MCF 10A (cell line): Measurements from ENCODE around the gene TMEM163. TPM values are rescaled to one million over a fixed set of nuclear protein-coding genes. Genes with fewer than 3 reads are reported as not detected.
"Not testable (repeated sequence)": the region's sequence is repeated elsewhere in the genome, so short reads cannot be mapped to it uniquely, and the experiment has no call there.

Source experiments
- BruUV-seq: library from RNA; stranded (reverse); fragments of 400-500 nt; replicated peaks from 2 replicates; lab custom pipeline; 2021; lab: Mats Ljungman, UMichigan
- CTCF ChIA-PET: fragments of 300-600 bp; sonication (Branson Sonifier 250); formaldehyde crosslinking; extraction: SDS; loops from one replicate; lab custom pipeline; 2021; ENCODE audit warnings: antibody characterized with exemption, inconsistent platforms; lab: Yijun Ruan, JAX
- POLR2A ChIA-PET: fragments of 300-600, 350-650 bp; sonication (Branson Sonifier 250); formaldehyde crosslinking; extraction: SDS; loops from one replicate; lab custom pipeline; 2020; ENCODE audit warnings: antibody characterized with exemption, inconsistent platforms; lab: Yijun Ruan, JAX
- DNase-seq: peaks from one replicate; pipeline ENCODE4 v3.0.0-alpha.2; 2018; ENCODE audit not compliant: unreplicated experiment
- H3K27ac Mint-ChIP-seq: one replicate; pipeline ENCODE4 v1.8.0; 2022; ENCODE audit warnings: mild to moderate bottlenecking, low read depth, mixed read lengths; ENCODE audit not compliant: unreplicated experiment
- H3K27me3 Mint-ChIP-seq: one replicate; pipeline ENCODE4 v1.8.0; 2022; ENCODE audit warnings: mixed read lengths; ENCODE audit not compliant: insufficient read depth, unreplicated experiment
- H3K36me3 Mint-ChIP-seq: one replicate; pipeline ENCODE4 v1.8.0; 2022; ENCODE audit warnings: mild to moderate bottlenecking, moderate library complexity, mixed read lengths; ENCODE audit not compliant: insufficient read depth, unreplicated experiment
- H3K4me1 Mint-ChIP-seq: one replicate; pipeline ENCODE4 v1.8.0; 2022; ENCODE audit warnings: mixed read lengths; ENCODE audit not compliant: insufficient read depth, unreplicated experiment
- H3K4me3 Mint-ChIP-seq: one replicate; pipeline ENCODE4 v1.8.0; 2022; ENCODE audit warnings: mild to moderate bottlenecking, moderate library complexity, mixed read lengths; ENCODE audit not compliant: unreplicated experiment
- H3K9me3 Mint-ChIP-seq: one replicate; pipeline ENCODE4 v1.8.0; 2022; ENCODE audit warnings: mixed read lengths; ENCODE audit not compliant: unreplicated experiment
- intact Hi-C: fragments of 100-400 bp; cut with micrococcal nuclease; formaldehyde crosslinking; loops from 2 replicates; pipeline ENCODE4 v1.14.1; 2022
- total RNA-seq: library from RNA; stranded (reverse); gene quantifications from 2 replicates; pipeline ENCODE4 v1.2.3, GENCODE V29; 2022
- TF ChIP-seq, protein P1 (sequence below): fragments of 200-600 bp; IDR thresholded peaks from one replicate; pipeline ENCODE4 v1.8.0; 2022; ENCODE audit warnings: antibody characterized with exemption, mild to moderate bottlenecking; ENCODE audit not compliant: unreplicated experiment

Gene TMEM163
- total RNA-seq, 1 experiment from 2014 or later, result not detected

DNA sequence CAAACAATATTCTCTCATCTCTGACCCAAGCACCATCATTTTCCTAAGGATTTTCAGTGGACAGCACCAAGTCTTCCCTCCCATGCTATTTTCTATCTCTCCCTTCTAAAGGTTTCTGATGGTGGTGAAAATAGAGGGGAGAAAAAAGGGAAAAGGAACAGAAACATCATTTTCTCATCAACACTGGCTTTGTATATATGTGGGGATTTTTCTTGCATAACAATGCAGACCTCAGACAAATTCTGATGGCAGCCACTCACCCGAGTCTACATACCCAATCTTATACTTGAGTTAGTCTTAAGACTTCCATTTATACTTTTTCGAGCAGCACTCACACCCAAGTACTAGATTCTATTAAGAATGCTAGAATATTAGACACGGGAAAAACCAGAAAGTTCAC, 95.8 kb downstream of the TMEM163 start:
- DNase-seq, result no peak
- TF ChIP-seq, protein P1, sequence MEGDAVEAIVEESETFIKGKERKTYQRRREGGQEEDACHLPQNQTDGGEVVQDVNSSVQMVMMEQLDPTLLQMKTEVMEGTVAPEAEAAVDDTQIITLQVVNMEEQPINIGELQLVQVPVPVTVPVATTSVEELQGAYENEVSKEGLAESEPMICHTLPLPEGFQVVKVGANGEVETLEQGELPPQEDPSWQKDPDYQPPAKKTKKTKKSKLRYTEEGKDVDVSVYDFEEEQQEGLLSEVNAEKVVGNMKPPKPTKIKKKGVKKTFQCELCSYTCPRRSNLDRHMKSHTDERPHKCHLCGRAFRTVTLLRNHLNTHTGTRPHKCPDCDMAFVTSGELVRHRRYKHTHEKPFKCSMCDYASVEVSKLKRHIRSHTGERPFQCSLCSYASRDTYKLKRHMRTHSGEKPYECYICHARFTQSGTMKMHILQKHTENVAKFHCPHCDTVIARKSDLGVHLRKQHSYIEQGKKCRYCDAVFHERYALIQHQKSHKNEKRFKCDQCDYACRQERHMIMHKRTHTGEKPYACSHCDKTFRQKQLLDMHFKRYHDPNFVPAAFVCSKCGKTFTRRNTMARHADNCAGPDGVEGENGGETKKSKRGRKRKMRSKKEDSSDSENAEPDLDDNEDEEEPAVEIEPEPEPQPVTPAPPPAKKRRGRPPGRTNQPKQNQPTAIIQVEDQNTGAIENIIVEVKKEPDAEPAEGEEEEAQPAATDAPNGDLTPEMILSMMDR, result no peak
- ChIA-PET POLR2A (no interaction called here), CTCF (no interaction called here)
- no peak overlapping the region for H3K27ac Mint-ChIP-seq
- no TSS peak for BruUV-seq
- no peaks in the 10 kb centered on the region for H3K27me3 Mint-ChIP-seq
- no peaks in the 10 kb centered on the region for H3K36me3 Mint-ChIP-seq
- H3K4me3 Mint-ChIP-seq, result no peak overlapping the region
- intact Hi-C loops, result no loop called here
- no peaks in the 10 kb centered on the region for H3K4me1 Mint-ChIP-seq
- peaks cover 8% of the 10 kb centered on the region for H3K9me3 Mint-ChIP-seq

DNA sequence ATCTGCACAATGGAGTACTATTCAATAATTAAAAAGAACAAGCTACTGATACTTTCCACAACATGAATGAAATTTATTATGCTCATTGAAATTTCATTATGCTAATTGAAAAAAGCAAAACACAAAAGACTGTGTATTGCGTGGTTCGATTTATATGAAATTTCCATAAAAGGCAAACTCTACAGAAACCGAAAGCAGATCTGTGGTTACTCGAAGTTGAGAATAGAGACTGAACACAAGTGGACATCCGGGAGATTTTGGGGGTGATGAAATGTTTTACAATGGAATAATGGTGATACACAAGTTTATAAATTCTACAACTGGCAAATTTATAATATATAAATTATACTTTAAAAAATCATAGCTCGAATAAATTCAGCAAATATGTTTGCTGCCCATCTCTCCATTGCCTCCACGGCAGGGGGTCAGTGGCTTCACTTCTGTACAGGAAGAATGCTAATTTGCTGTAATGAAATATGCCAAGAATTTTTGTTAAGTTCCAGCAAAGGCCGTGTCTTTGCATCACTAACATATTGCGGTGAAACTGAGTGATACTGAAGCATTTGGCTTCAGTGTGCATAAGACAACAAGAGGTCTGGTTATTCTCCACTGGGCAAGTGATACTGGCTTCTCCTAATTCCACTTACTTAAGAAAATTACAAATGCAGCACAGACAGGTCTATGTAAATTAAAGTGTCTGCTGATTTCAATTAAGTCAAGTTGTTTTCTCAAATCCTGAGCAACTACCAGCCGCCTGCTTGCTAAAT, 96.7 kb downstream of the TMEM163 start:
- Mint-ChIP-seq H3K27me3 (no peaks in the 10 kb centered on the region), H3K9me3 (peaks cover 8% of the 10 kb centered on the region), H3K4me3 (no peak overlapping the region), H3K36me3 (no peaks in the 10 kb centered on the region), H3K4me1 (no peaks in the 10 kb centered on the region), H3K27ac (no peak overlapping the region)
- no peak for DNase-seq
- intact Hi-C loops, result no loop called here
- POLR2A ChIA-PET, result no interaction called here
- BruUV-seq, result no TSS peak
- TF ChIP-seq, protein P1, result no peak
- CTCF ChIA-PET, result no interaction called here

DNA sequence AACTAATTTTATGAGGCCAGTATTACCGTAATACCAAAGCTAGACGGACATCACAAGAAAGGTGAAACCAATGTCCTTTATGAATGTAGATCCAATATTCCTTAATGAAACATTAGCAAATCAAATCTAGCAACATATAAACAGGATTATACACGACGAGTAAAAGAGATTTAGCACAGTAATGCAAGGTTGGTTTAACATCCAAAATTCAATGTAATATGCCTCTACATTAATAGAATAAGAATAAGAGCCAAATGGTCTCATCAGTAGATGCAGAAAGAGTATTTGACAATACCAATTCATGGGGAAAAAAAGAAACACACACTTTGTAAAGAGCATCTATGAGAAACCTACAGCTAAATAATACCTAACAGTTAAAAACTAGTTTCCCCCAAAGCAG, 99.5 kb downstream of the TMEM163 start:
- CTCF ChIA-PET, result no interaction called here
- H3K9me3 Mint-ChIP-seq, result peaks cover 8% of the 10 kb centered on the region
- no peaks in the 10 kb centered on the region for H3K27me3 Mint-ChIP-seq
- BruUV-seq, result no TSS peak
- H3K4me1 Mint-ChIP-seq, result no peaks in the 10 kb centered on the region
- no peak overlapping the region for H3K4me3 Mint-ChIP-seq
- H3K36me3 Mint-ChIP-seq, result no peaks in the 10 kb centered on the region
- DNase-seq, result no peak
- TF ChIP-seq, protein P1, result no peak
- POLR2A ChIA-PET, result no interaction called here
- no peak overlapping the region for H3K27ac Mint-ChIP-seq
- intact Hi-C loops, result no loop called here

DNA sequence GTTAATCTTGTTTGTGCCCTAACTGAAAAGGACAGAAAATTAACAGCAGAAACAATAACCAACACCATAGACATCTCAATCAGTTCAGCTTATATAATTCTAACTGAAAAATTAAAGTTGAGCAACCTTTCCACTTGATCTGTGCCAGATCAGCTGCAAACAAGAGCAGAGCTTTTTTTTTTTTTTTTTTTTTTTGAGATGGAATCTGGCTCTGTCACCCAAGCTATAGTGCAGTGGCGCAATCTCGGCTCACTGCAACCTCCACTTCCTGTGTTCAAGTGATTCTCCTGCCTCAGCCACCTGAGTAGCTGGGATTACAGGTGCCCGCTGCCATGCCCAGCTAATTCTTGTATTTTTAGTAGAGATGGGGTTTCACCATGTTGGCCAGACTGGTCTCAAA, 103.3 kb downstream of the TMEM163 start:
- DNase-seq, result peak; percentile 36
- POLR2A ChIA-PET, result interaction anchor here (0.6 kb wide), 1 partner anchor 304 kb away, joined by 3 read pairs; no protein-coding TSS in a partner anchor

More for the DNA sequence above, 103.3 kb downstream of the TMEM163 start:
- CTCF ChIA-PET, result interaction anchor here (0.8 to 2.1 kb wide), 3 partner anchors 15 to 198 kb away, joined by 3 to 7 read pairs (median 4); no protein-coding TSS in a partner anchor
- H3K27ac Mint-ChIP-seq, intact Hi-C loops, H3K36me3 Mint-ChIP-seq, BruUV-seq, H3K27me3 Mint-ChIP-seq, H3K4me1 Mint-ChIP-seq, H3K4me3 Mint-ChIP-seq: not testable (repeated sequence)
- H3K9me3 Mint-ChIP-seq, result peaks cover 18% of the 10 kb centered on the region
